GM12878 (cell line): ENCODE data around the gene OTUD5. TPM values are rescaled to one million over a fixed set of nuclear protein-coding genes. Genes with fewer than 3 reads are reported as not detected.

Experiments used
- ATAC-seq: fragments of 200-7000 bp; cut with Tn5 transposase; 3 replicates; pipeline ENCODE4 v1.9.1; 2020; ENCODE audit warnings: mild to moderate bottlenecking, moderate library complexity
- BruUV-seq: library from RNA; stranded (reverse); fragments of 400-500 nt; replicated peaks from 2 replicates; lab custom pipeline; 2021; lab: Mats Ljungman, UMichigan
- CTCF ChIA-PET: fragments of 300-600 bp; sonication (Branson Sonifier 250); formaldehyde crosslinking; extraction: SDS; loops from one replicate; lab custom pipeline; 2021; ENCODE audit warnings: inconsistent platforms; lab: Yijun Ruan, JAX
- POLR2A ChIA-PET: fragments of 350-600 bp; formaldehyde crosslinking; extraction: SDS; loops from one replicate; lab custom pipeline; 2021; ENCODE audit warnings: inconsistent platforms; lab: Charles Lee
- RAD21 ChIA-PET: fragments of 300-600 bp; sonication (Branson Sonifier 250); formaldehyde crosslinking; loops from one replicate; lab custom pipeline; 2023; ENCODE audit warnings: antibody characterized with exemption; ENCODE audit not compliant: unreplicated experiment; lab: Charles Lee
- SMC1A ChIA-PET: fragments of 300-600 bp; sonication (Branson Sonifier 250); formaldehyde crosslinking; loops from one replicate; lab custom pipeline; 2023; ENCODE audit not compliant: unreplicated experiment, uncharacterized antibody; lab: Charles Lee
- DNase-seq: peaks from one replicate; pipeline ENCODE4 v3.0.0-alpha.2; 2011; ENCODE audit warnings: low read depth, low spot score
- FAIRE-seq: peaks from 3 replicates; lab custom pipeline; 2011; peaks lifted over from hg19 to GRCh38; lab: Jason Lieb, UNC
- H2AFZ ChIP-seq: 2 replicates; pipeline ENCODE4 v1.6.0; 2011; ENCODE audit warnings: low read depth, low read length, control low read depth; ENCODE audit not compliant: control insufficient read depth
- H3K27ac ChIP-seq: 2 replicates; pipeline ENCODE4 v1.5.1; 2011; ENCODE audit warnings: control low read depth; ENCODE audit not compliant: control insufficient read depth, insufficient read depth
- H3K27me3 ChIP-seq, 2 experiments: replicated peaks in 1 of 2; 2 replicates each; pipeline versions ENCODE4 v1.6.0 to v1.6.1; 2011; ENCODE audit warnings: low read length in 1 of 2; ENCODE audit not compliant: control insufficient read depth in 2 of 2, insufficient read depth in 2 of 2
- H3K36me3 ChIP-seq, 2 experiments: 2 replicates each; pipeline ENCODE4 v1.5.1; 2011; ENCODE audit warnings: low read length in 1 of 2; ENCODE audit not compliant: control insufficient read depth in 2 of 2, insufficient read depth in 2 of 2
- H3K4me1 ChIP-seq: 2 replicates; pipeline ENCODE4 v1.6.1; 2011; ENCODE audit warnings: mild to moderate bottlenecking, low read length, moderate library complexity, mixed read lengths; ENCODE audit not compliant: control insufficient read depth, insufficient read depth
- H3K4me2 ChIP-seq: 2 replicates; pipeline ENCODE4 v1.6.0; 2011; ENCODE audit warnings: control low read depth; ENCODE audit not compliant: control insufficient read depth, insufficient read depth
- H3K4me3 ChIP-seq: fragments of 200-600 bp; sonication (generic); 2 replicates; pipeline ENCODE4 v1.5.1; 2016
- H3K79me2 ChIP-seq: 2 replicates; pipeline ENCODE4 v1.6.0; 2011; ENCODE audit warnings: low read length; ENCODE audit not compliant: control insufficient read depth, insufficient read depth
- H3K9ac ChIP-seq: 2 replicates; pipeline ENCODE4 v1.8.0; 2011; ENCODE audit warnings: low read length, control low read depth, mixed read lengths; ENCODE audit not compliant: control insufficient read depth, insufficient read depth
- H3K9me3 ChIP-seq: replicated peaks from 3 replicates; pipeline ENCODE4 v1.5.1; 2011; ENCODE audit warnings: mild to moderate bottlenecking, low read length; ENCODE audit not compliant: control insufficient read depth, insufficient read depth
- H4K20me1 ChIP-seq: 2 replicates; pipeline ENCODE4 v1.6.0; 2011; ENCODE audit not compliant: control insufficient read depth, insufficient read depth
- CBX5 ChIP-seq: sonication (generic); IDR thresholded peaks from 2 replicates; pipeline ENCODE4 v1.6.1; 2016; ENCODE audit warnings: low read depth, moderate library complexity, mild to moderate bottlenecking, inconsistent platforms
- ESRRA ChIP-seq: IDR thresholded peaks from 2 replicates; pipeline ENCODE4 v1.6.1; 2012; ENCODE audit warnings: mild to moderate bottlenecking, low read length, improper control_type of control experiment
- HDAC2 ChIP-seq: fragments of 200-600 bp; sonication (generic); IDR thresholded peaks from 2 replicates; pipeline ENCODE4 v1.6.1; 2017
- IKZF1 ChIP-seq: fragments of 450-650 bp; conservative IDR thresholded peaks from 2 replicates; pipeline ENCODE4 v1.6.1; 2017; ENCODE audit warnings: antibody characterized with exemption, mild to moderate bottlenecking
- NRF1 ChIP-seq: conservative IDR thresholded peaks from 2 replicates; pipeline ENCODE4 v1.6.1; 2011; ENCODE audit warnings: mild to moderate bottlenecking, low read depth, low read length, improper control_type of control experiment
- PAX8 ChIP-seq: fragments of 450-650 bp; IDR thresholded peaks from 2 replicates; pipeline ENCODE4 v1.6.1; 2017; ENCODE audit warnings: mild to moderate bottlenecking, moderate library complexity
- PRDM15 ChIP-seq: fragments of 450-650 bp; formaldehyde crosslinking; IDR thresholded peaks from 2 replicates; pipeline ENCODE4 v1.4.0; 2020; ENCODE audit warnings: mild to moderate bottlenecking, moderate library complexity
- RCOR1 ChIP-seq: conservative IDR thresholded peaks from 2 replicates; pipeline ENCODE4 v1.6.1; 2012; ENCODE audit warnings: low read depth, low read length, improper control_type of control experiment
- RUNX3 ChIP-seq: IDR thresholded peaks from 2 replicates; pipeline ENCODE4 v1.6.1; 2012; ENCODE audit warnings: low read length, inconsistent platforms
- TAF1 ChIP-seq: IDR thresholded peaks from 2 replicates; pipeline ENCODE4 v1.6.1; 2011; ENCODE audit warnings: mild to moderate bottlenecking, low read depth, low read length, borderline replicate concordance
- YY1 ChIP-seq: IDR thresholded peaks from 2 replicates; pipeline ENCODE4 v1.6.1; 2011; ENCODE audit warnings: low read depth, mild to moderate bottlenecking, low read length
- WGBS: methylation state at CpG from one replicate; pipeline ENCODE4 v1.1.6; 2016; ENCODE audit warnings: low lambda C conversion rate; ENCODE audit not compliant: insufficient replicate concordance, insufficient coverage; ENCODE audit errors: missing lambda C conversion rate; 5-methylcytosine and 5-hydroxymethylcytosine counted together
- in situ Hi-C: fragments of 300-500 bp; cut with MboI; formaldehyde crosslinking; loops from 9 replicates; pipeline ENCODE4 v1.14.3; 2018; ENCODE audit warnings: mixed read lengths
- intact Hi-C: fragments of 100-400 bp; cut with micrococcal nuclease; formaldehyde crosslinking; loops from one replicate; pipeline ENCODE4 v1.14.2; 2022; ENCODE audit not compliant: unreplicated experiment
- polyA plus RNA-seq, 11 experiments: library from polyadenylated mRNA; depleted of rRNA in 4 of 11; unstranded in 6 of 11; stranded (reverse) in 5 of 11; fragments of >200 nt; fragmentation: Nextera tagmentation in 4 of 11; fragmentation: Illumina TruSeq in 1 of 11; extraction: Ambion mirVana in 4 of 11; extraction: Trizol in 1 of 11; gene quantifications; 1 replicate in 1 of 11; 2 replicates in 10 of 11; pipeline versions ENCODE4 v1.2.1 to v1.2.3, GENCODE V29; 2011 to 2016; ENCODE audit warnings: inconsistent platforms in 2 of 11, missing spikeins in 2 of 11, low read depth in 1 of 11
- total RNA-seq, 4 experiments: library from RNA; depleted of rRNA in 3 of 4; stranded (reverse); fragments of >200 nt in 3 of 4; fragmentation: Illumina TruSeq in 1 of 4; extraction: Trizol in 1 of 4; gene quantifications; 2 replicates each; pipeline versions ENCODE4 v1.2.1 to v1.2.3, GENCODE V29; 2013 to 2021
- TF ChIP-seq, protein P1 (sequence below): IDR thresholded peaks from 2 replicates; pipeline ENCODE4 v1.6.1; 2011; ENCODE audit warnings: borderline replicate concordance, low read depth, mild to moderate bottlenecking, moderate library complexity, low read length; ENCODE audit not compliant: insufficient read depth, poor library complexity, severe bottlenecking
- TF ChIP-seq, protein P2 (sequence below): fragments of 150-350 bp; IDR thresholded peaks from 2 replicates; pipeline ENCODE4 v1.6.1; 2014; ENCODE audit warnings: mild to moderate bottlenecking, low read depth, low read length
- TF ChIP-seq, protein P3 (sequence below): fragments of 450-650 bp; IDR thresholded peaks from 2 replicates; pipeline ENCODE4 v1.6.1; 2016; ENCODE audit warnings: mild to moderate bottlenecking

The OTUD5 gene
- total and polyA plus RNA-seq, 10 of the 15 experiments (the other 5 are each of a cell fraction or from before 2014, with no cell fraction given): 2.0 to 50.3 (median 22.7) TPM

DNA sequence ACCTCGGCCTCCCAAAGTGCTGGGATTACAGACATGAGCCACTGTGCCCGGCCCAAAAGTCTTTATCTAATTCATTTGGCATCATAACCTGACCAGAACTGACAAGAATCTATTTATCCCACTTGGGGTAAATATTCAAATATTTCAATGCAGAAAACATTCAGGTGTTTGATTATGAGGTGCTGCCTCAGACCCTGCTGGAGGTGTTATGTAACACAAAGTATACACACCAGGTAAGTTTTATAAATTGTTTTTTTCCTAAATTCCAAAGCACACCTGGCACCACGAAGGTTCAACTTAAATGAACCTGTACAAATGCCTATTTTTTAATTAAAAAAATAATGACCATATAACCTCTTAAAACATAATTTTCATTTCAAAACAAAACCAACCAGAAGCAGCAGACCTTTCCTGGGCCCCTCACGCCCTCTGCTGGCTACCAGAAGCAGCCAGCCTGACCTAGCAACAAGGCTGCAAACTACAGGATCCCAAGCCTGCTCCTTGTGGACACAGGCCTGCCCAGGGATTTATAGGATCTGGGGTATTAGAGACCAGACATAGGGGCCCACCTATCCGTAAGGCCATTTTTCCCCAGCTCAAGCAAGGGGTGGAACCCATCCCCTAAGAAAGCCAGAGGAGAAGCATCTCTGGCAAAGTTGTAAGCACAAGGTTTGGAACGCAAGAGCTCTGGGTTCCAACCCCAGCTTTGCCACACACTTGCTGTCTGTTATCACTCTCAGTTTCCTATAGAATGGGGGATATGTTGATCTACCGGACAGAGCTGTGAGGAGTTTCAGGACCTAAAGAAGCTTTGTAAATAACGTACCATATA, 11.7 kb downstream of the OTUD5 start:
- ChIA-PET POLR2A (interaction anchor here (1.2 to 1.5 kb wide), 4 partner anchors 9 to 54 kb away, joined by 3 to 5 read pairs (median 4); no protein-coding TSS in a partner anchor), SMC1A (interaction anchor here (0.5 to 1.9 kb wide), 14 partner anchors 9 to 904 kb away, joined by 3 to 8 read pairs (median 4); partner anchors contain the start of genes HDAC6, PQBP1 and TIMM17B), CTCF (interaction anchor here (0.6 to 2.6 kb wide), 19 partner anchors 8 to 300 kb away, joined by 3 to 17 read pairs (median 4); partner anchors contain the start of genes PQBP1 and TIMM17B), RAD21 (interaction anchor here (0.6 to 1.4 kb wide), 6 partner anchors 10 to 297 kb away, joined by 3 to 6 read pairs (median 5); partner anchors contain the start of gene PQBP1)
- BruUV-seq: no TSS peak
- H3K27me3 ChIP-seq: no peaks in the 10 kb centered on the region
- no peaks in the 10 kb centered on the region for H3K9me3 ChIP-seq
- WGBS: 46% methylated on average over 8 of the region's 8 CpGs
- H2AFZ ChIP-seq: no peak overlapping the region
- H3K27ac ChIP-seq: no peak overlapping the region
- intact Hi-C loops: loop anchor here (5.0 to 10.0 kb wide), 3 partner anchors 33 to 1753 kb away; partner anchors contain the start of genes SLC35A2 and UBA1
- ATAC-seq (peak; percentile 82), DNase-seq (no peak), FAIRE-seq (peak; percentile 18)
- H4K20me1 ChIP-seq: no peaks in the 10 kb centered on the region
- no peak overlapping the region for H3K4me3 ChIP-seq
- in situ Hi-C loops: loop anchor here (25.0 kb wide), 1 partner anchor 1733 kb away; the partner anchor contains the start of gene CDK16
- H3K9ac ChIP-seq: no peak overlapping the region
- H3K4me2 ChIP-seq: 0 out of 2 replicates have a peak overlapping the region, but pooled peaks have one; percentile 22
- H3K79me2 ChIP-seq: peaks cover 22% of the 10 kb centered on the region
- H3K4me1 ChIP-seq: peaks cover 13% of the 10 kb centered on the region
- H3K36me3 ChIP-seq: peaks cover 0 to 14% of the 10 kb centered on the region in 2 experiments; a peak in 3 of 4 replicates
- TF ChIP-seq CBX5 (no peak), RCOR1 (no peak), PRDM15 (no peak), PAX8 (no peak), IKZF1 (peak; percentile 19; the same call in 1 of the 2 replicates), YY1 (0 out of 2 replicates have a peak, but pooled peaks have one; percentile 62), TAF1 (no peak), HDAC2 (no peak), RUNX3 (no peak), NRF1 (no peak), ESRRA (no peak)
- TF ChIP-seq, protein P1, sequence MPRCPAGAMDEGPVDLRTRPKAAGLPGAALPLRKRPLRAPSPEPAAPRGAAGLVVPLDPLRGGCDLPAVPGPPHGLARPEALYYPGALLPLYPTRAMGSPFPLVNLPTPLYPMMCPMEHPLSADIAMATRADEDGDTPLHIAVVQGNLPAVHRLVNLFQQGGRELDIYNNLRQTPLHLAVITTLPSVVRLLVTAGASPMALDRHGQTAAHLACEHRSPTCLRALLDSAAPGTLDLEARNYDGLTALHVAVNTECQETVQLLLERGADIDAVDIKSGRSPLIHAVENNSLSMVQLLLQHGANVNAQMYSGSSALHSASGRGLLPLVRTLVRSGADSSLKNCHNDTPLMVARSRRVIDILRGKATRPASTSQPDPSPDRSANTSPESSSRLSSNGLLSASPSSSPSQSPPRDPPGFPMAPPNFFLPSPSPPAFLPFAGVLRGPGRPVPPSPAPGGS: no peak
- TF ChIP-seq, protein P2, sequence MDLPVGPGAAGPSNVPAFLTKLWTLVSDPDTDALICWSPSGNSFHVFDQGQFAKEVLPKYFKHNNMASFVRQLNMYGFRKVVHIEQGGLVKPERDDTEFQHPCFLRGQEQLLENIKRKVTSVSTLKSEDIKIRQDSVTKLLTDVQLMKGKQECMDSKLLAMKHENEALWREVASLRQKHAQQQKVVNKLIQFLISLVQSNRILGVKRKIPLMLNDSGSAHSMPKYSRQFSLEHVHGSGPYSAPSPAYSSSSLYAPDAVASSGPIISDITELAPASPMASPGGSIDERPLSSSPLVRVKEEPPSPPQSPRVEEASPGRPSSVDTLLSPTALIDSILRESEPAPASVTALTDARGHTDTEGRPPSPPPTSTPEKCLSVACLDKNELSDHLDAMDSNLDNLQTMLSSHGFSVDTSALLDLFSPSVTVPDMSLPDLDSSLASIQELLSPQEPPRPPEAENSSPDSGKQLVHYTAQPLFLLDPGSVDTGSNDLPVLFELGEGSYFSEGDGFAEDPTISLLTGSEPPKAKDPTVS: no peak
- TF ChIP-seq, protein P3, sequence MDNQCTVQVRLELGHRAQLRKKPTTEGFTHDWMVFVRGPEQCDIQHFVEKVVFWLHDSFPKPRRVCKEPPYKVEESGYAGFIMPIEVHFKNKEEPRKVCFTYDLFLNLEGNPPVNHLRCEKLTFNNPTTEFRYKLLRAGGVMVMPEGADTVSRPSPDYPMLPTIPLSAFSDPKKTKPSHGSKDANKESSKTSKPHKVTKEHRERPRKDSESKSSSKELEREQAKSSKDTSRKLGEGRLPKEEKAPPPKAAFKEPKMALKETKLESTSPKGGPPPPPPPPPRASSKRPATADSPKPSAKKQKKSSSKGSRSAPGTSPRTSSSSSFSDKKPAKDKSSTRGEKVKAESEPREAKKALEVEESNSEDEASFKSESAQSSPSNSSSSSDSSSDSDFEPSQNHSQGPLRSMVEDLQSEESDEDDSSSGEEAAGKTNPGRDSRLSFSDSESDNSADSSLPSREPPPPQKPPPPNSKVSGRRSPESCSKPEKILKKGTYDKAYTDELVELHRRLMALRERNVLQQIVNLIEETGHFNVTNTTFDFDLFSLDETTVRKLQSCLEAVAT: 0 out of 2 replicates have a peak, but pooled peaks have one; percentile 28
